NCI-H1092 treated with DMSO at 0.1 percent for 48 hours (cell line): ENCODE measurements around the gene KTN1.

Source experiments
- DNase-seq: peaks from one replicate; lab custom pipeline; 2025; lab: John Stamatoyannopoulos, UW

KTN1 gene

GRCh38 chr14:55605793-55606192 is 25.8 kb downstream of the KTN1 start:
- DNase-seq: no peak

DNA sequence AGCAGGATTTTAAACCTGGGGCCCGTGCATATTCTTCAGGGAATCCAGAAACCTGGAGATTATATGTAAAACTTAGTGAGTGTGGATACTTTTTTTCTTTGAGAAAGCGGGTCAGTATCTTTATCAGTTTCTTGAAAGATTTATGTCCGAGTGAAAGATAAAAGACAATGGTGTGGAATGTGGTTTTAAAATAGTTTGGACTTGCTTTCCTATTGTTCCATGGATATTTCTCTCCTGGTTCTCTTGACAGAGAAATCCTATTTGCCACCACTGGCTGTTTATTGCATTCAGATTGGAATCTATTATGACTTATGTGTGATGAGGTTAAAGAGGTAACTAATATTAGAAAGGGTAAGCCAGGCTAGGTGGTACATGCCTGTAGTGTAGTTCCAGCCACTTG is 27.4 kb downstream of the KTN1 start:
- no peak for DNase-seq

DNA sequence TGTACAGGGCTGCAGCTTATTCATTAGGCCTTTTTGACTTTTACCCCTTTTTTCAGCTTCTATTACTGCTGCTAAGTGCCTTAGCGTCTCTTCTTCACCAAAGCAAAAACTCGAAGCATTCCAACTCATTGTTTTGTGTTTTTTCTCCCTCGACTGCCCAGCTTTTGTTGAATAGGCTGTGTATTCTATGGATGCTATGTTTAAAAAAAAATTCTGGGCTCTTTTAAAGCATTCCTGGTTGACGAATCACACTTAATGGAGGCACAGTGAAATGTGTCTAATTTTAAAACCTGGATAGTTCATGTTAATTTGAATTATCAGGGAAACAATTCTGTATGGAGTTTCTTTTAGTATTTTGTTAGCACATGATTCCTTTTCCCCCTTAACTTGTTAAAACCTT is 29.7 kb downstream of the KTN1 start:
- DNase-seq: no peak

GRCh38 chr14:55610713-55611370 is 30.8 kb downstream of the KTN1 start:
- no peak for DNase-seq

DNA sequence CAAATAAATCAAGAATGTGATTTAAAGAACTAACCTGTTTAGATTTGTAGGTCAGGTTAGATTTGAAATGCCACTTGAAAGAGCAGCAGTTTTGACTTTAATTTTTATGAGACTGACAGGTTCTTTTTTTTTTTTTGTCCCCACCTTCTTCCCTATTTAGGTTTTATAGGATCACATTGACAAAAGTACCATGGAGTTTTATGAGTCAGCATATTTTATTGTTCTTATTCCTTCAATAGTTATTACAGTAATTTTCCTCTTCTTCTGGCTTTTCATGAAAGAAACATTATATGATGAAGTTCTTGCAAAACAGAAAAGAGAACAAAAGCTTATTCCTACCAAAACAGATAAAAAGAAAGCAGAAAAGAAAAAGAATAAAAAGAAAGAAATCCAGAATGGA is 31.9 kb downstream of the KTN1 start:
- DNase-seq: no peak

DNA sequence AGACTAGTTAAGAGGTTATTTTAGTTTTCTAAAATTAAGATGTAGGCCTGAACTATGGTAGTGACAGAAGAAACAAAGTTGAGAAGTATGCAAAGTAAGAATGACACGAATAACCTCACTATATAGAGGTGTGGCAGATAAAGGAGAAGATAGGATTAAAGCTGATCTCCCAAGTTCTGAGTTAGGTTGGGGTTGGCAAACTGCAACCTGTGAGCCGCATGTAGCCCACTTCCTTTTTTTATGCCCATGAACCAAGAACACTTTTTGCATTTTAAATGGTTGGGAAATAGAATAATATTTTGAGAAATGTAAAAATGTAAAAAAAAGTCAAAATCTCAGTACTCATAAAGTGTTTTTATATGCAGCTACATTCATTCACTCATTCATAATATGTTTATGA is 34.3 kb downstream of the KTN1 start:
- DNase-seq: no peak

GRCh38 chr14:55620277-55620676 is 40.3 kb downstream of the KTN1 start:
- no peak for DNase-seq

- DNase-seq: no peak
Observed at GRCh38 chr14:55620981-55621380, 41.0 kb downstream of the KTN1 start.

- DNase-seq: no peak
Observed at GRCh38 chr14:55621391-55621790, 41.4 kb downstream of the KTN1 start.

- no peak for DNase-seq
Observed at GRCh38 chr14:55624913-55625312, 44.9 kb downstream of the KTN1 start.

DNA sequence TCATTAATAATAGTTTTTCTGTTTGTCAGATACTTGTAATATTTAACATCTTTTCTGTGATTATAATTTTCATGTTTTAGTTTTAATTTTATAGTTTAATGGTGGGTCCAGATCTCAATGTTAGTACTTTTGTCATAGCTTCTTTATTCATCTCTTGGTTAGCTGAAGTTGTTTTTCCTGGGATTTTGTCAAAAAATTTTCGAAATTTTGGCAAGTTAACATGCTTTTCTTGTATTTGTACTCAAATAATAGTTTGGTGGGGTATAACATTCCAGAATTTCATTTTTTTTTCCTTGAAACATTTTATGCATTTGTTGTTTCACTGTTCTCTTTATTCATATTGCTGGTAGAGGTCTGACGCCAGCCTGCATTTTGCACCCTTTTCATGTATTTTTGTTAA is 45.5 kb downstream of the KTN1 start:
- no peak for DNase-seq

- DNase-seq: no peak
Observed at GRCh38 chr14:55626131-55626530, 46.1 kb downstream of the KTN1 start.

DNA sequence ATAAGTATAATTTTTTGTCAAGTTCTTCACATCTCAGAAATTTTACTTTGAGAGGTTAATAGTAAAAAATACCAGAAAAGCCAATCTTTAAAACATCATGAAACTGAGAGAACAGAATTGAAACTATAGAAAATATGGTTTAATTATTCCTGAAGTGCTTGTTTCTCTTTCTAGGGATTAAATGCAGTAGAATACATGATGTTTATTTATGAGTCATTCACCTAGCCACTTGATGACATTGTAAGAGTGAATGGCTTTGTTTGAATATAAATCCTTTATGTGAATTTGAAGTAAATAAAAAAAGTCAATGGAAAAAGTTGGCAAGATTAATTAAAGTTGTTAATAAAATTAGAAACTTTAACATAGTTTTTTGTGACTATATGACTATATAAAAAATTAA is 48.4 kb downstream of the KTN1 start:
- no peak for DNase-seq

- no peak for DNase-seq
Observed at GRCh38 chr14:55638665-55639064, 58.7 kb downstream of the KTN1 start.

DNA sequence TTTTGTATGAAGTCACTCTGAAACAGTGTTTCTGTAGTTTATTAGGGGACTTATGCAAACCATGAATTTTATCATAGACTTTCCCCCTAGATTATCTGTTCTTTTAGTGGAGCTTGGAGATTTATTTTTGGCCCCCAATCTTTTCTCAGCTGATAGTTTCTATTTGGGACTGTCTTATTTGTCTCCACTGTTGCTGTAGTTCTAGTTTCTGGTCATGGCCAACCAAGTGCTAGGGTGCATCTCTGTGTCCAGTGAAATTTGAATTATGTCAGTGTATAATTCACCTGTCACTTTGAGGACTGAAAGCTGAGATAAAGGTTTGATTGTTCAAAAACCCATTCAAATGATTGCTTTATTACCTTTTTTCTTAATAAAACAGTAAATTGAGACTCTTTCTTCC is 61.3 kb downstream of the KTN1 start:
- DNase-seq: no peak

- DNase-seq: no peak
Observed at GRCh38 chr14:55641954-55642353, 61.9 kb downstream of the KTN1 start.

DNA sequence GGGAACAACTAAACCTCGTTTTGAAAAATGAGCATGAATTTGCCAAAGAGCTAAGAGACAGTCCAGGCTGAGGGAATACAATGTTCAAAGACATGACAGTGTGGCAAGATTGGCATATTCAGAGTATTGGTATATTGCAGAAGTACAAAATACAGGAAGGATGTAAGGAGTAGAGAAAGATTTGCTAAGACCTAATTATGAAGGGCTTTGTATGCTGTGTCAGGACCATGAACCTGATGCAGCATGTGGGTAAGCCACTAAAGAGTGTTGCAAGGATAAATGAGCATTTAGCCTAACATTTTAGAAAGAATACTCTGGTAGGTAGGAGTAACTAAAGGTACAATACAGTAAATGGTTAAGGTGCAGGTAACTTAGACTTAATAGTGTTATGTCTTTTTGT is 65.1 kb downstream of the KTN1 start:
- DNase-seq: no peak

DNA sequence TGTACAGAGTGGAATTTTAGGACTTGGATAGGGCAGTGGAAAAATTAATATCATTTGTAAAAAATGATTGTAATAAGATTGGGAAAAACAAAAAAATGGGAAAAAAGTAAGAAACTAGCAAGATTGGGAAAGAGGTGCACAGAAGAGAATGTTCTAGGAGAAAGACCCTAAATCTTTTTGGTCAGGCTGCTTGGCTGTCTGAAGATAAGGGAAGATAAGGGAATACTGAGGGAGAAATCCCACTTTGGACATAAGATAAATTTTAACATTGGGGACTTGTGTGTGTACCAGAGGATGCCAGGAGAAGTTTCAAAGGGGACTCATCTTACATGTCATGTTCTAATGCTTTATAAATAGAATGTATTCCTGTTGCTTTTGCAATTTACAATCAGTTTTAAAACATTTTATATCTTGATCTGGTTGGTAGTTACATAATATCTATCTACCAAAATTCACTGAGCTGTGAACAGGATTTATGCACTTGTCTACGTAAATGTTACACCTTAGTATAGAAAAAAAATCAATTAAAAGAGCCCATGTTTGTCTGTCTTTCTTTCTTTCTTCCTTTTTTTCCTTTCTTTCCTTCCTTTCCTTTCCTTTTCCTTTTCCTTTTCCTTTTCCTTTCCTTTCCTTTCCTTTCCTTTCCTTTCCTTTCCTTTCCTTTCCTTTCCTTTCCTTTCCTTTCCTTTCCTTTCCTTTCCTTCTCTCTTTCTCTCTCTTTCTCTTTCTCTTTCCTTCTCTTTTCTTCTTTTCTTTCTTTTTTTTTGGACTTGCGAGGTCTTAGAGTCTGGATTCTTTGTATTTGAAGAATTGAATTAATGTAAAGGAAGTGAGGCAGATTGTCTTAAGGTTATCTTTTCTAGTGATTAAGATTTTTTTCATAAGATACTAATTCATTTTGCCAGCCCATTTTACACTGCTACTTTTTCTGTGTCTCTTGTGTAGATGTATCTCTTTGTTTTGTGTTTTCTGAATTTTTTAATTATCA is 66.1 kb downstream of the KTN1 start:
- DNase-seq: no peak

DNA sequence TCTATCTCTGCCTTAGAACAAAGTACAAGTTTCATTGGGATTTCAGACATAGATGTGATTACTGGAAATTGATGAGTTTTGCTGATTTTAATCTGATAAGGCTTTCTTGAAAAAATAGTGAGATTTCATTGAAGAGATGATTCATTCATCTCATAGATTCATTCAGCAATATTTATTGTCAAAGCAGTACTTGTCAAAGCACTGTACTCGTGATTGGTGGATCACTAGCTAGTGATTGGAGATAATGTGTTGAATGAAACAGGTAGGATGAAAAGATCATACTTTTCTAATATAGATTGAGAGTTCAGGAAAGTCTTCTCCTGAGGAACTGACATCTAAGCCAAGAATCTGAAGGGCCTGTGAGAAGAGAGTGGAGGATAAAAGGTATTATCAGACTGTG is 71.0 kb downstream of the KTN1 start:
- no peak for DNase-seq

- DNase-seq: no peak
Observed at GRCh38 chr14:55654243-55654642, 74.2 kb downstream of the KTN1 start.

DNA sequence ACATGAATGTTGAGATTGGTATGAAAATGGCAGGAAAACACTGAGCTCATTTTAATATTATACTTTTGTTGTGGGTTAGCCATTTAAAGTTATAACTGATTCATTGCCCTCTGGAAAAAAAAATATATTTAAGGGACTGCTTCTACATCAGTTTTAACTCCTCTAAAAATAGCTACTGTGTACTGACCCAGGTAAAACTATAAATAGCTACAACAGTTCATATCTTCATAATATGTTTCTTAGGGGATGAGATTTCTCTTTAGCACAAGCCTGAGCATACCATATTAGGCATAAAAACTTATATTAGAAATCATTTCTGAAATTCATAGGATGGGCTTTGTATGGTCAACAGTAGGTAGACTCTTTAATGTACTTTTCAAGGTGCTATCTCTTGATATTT is 81.0 kb downstream of the KTN1 start:
- DNase-seq: no peak

- DNase-seq: no peak
Observed at GRCh38 chr14:55662752-55663151, 82.7 kb downstream of the KTN1 start.

DNA sequence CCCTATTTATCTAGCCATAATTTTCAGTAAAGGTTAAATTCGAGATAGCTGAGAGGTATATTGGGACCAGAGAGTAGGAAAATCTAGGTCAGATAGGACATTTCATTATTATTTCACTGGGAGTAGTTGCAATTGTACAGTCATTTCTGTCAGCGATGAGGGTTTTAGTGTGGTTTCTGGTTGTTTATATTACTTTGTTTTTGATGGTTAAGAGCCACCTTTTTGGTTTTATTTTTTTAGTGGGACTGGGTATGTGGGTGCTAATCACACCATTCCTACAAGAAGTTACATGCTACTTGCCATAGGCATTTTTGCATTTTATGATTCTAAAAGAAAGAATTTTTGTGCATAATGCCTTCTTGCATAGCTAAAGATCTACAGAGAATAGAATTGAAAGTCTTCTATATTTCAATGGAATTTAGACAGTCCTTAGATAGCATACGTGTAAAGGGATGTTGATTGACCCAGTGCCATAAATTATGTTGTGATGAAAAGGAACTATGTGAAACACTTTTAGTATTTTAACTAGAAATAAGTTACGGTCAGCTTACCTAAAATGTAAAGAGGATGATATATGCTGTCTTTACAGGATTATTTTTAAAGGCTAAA is 85.2 kb downstream of the KTN1 start:
- no peak for DNase-seq
